HepG2 (cell line): ENCODE data around the gene ACO1.

ENCODE experiments used
- SRSF4 ChIP-seq: fragments of 200-400 bp; formaldehyde crosslinking; IDR thresholded peaks from one replicate; pipeline ENCODE4 v1.6.1; 2018; ENCODE audit warnings: mild to moderate bottlenecking, low read depth, low read length, moderate library complexity; ENCODE audit not compliant: poor library complexity, severe bottlenecking
- ZNF780A ChIP-seq: sonication (generic); formaldehyde crosslinking; IDR thresholded peaks from 2 replicates; pipeline ENCODE4 v1.8.0; 2022; ENCODE audit warnings: mild to moderate bottlenecking, missing genetic modification reagents, moderate library complexity
- TF ChIP-seq, protein P1 (sequence below): sonication (generic); formaldehyde crosslinking; IDR thresholded peaks from 2 replicates; pipeline ENCODE4 v1.8.0; 2022; ENCODE audit warnings: mild to moderate bottlenecking, missing genetic modification reagents, borderline replicate concordance

GRCh38 chr9:32472344-32472743, 87.9 kb downstream of the ACO1 start:
- TF ChIP-seq, protein P1, sequence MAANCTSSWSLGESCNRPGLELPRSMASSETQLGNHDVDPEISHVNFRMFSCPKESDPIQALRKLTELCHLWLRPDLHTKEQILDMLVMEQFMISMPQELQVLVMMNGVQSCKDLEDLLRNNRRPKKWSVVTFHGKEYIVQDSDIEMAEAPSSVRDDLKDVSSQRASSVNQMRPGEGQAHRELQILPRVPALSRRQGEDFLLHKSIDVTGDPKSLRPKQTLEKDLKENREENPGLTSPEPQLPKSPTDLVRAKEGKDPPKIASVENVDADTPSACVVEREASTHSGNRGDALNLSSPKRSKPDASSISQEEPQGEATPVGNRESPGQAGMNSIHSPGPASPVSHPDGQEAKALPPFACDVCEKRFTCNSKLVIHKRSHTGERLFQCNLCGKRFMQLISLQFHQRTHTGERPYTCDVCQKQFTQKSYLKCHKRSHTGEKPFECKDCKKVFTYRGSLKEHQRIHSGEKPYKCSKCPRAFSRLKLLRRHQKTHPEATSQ (CRISPR knock-in tag), result no peak
- TF ChIP-seq ZNF780A, result no peak
- TF ChIP-seq SRSF4, result no peak
